GM18511 (cell line): ENCODE results near the gene FSIP1.

Experiments used
- ATAC-seq: cut with Tn5 transposase; IDR thresholded peaks from one replicate; pipeline ENCODE4 v1.9.1; 2021; ENCODE audit warnings: mild to moderate bottlenecking, moderate library complexity; ENCODE audit not compliant: unreplicated experiment

FSIP1 gene

DNA sequence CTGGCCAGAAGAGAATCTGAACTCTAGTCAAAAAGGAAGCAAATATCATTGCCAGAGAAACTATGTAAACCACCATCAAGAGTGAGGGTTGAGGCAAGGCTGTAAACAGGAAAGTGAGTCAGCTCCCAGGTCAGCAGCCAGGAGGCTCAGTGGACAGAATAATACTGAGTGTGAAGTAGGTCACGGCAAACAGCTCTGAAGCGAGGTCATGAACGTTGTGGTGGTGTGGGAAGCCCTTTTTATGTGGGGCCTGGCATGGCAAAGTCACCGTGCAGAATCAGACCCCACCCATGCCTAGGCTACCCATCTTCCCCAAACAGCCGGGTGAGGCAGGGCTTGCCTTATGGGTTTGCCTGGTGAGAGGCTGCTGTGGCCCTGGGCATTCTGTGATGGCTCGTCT lies 157.8 kb downstream of the FSIP1 start:
- no peak for ATAC-seq

DNA sequence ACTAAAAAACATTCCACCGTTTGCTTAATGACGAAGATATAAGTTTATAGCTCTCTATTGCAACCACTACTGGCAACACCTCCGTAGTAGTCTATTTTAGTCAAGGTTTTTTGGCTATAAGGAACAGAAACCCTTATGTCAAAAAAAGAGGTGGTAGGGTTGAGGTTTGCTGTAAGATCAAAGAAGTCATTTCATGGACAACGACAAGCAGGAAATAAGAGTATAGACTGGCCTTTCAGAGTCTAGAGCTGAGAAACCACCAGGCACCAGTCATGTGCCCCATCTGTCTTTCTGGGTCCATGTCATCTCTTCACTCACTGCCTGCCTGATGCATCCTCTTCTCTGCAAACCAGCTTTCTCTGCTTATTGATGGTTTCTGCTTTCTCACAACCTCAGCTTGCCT lies 159.1 kb downstream of the FSIP1 start:
- peak; percentile 94 for ATAC-seq

DNA sequence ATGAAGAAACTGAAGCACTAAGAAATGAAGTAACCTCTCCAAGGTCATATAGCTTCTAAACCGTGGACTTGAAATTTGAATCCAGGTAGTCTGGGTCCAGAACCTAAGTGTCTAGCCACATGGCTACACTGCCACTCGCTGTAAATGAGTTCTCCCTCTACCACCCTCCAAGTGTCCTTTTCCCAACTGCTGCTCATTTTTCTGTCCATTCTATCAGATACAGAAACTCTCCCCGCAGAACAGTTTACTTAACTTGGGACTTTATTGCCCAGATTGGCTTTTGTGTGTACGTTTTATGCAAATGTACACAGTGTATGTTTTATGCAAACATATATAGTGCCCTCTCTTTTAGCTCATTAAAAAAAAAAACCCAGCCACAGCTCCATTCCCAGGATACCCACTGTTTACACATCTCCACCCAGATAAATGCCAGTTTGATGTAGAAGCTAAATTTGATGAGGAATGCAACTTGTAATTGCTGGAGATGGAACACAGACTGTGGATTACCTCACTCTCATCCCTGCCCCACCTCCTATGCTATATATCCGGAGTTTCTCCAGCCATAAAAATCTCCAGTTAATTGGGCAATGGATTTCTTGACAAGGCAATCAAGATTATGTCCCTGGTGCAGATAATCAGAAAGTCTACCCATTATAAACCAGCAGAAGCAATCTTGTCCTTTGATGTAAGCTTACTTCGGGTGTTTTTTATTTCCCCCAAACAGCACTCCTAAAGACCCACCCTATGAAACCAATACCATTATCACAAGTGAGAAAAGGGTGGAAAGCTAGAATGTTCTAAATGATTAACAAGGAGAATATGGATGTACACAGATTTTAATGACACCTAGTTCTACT lies 159.8 kb downstream of the FSIP1 start:
- peak; percentile 18 for ATAC-seq

DNA sequence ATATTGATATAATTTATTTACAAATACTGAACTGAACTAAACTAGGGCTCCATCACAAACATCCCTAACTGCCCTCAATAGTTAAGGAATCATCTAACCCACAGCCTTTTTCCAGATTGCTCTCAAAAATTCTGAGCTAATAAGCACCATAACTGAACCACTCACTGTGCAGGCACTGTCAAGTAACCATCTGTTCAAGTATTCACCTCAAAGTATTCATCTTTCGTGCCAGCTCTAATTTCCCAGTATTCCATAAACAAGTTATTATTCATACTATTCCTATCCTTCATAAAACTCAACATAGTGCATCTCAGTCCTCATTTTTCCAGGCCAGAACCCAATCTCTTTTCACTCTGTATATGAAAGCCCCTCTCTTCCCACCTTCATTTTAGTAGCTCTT lies 160.7 kb downstream of the FSIP1 start:
- ATAC-seq, result no peak

DNA sequence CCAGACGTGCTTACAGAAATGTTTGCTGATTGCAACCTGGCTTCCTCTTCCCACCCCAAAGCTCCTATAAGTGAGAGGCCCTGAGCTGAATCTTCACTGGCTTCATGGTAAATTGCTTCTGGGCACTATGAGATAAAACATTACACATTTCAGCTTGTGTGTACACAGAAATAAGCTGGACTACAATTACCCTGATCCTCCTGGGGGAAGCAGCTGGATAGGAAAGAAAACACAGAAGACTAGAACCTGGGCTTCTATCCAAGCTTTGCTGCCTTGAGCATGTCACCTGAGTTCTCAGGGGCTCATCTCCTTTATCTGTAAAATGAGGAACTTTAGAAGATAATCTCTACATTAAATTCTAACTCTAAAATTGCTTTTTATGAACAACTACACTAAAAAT lies 161.4 kb downstream of the FSIP1 start:
- no peak for ATAC-seq

DNA sequence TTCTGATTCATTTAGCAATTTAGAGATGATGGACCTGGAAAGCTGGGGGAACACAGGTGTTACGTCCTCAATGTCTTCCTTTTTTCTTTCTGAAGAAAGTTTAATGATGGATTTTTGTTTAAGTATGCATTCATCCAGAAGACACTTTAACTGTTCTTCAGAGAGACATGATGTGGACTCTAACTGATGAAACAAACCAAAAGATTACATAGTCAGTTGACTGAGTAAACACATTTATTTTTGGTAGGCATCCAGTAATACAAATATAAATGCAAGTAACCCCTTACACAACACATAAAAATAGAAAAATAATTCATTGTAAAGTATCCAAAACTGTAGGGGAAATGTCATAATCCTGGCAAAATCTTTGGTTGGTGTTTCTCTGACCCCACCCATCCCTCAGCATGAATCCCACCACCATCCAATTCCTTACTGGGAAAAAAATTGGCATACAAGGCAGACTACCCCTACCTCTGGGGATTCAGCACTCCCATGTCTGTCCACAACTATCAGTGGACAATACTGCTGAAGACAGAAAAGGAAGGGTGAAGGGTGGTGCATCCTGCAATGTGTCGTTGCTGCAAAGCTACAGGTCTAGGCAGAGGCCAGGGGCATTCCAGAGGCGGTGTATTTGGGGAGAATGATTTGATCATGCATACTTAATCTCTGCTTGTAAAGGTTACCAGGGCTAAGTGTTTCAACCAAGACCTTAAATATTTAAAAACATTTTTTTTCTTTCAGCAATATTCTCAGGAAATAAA lies 164.4 kb downstream of the FSIP1 start:
- no peak for ATAC-seq

DNA sequence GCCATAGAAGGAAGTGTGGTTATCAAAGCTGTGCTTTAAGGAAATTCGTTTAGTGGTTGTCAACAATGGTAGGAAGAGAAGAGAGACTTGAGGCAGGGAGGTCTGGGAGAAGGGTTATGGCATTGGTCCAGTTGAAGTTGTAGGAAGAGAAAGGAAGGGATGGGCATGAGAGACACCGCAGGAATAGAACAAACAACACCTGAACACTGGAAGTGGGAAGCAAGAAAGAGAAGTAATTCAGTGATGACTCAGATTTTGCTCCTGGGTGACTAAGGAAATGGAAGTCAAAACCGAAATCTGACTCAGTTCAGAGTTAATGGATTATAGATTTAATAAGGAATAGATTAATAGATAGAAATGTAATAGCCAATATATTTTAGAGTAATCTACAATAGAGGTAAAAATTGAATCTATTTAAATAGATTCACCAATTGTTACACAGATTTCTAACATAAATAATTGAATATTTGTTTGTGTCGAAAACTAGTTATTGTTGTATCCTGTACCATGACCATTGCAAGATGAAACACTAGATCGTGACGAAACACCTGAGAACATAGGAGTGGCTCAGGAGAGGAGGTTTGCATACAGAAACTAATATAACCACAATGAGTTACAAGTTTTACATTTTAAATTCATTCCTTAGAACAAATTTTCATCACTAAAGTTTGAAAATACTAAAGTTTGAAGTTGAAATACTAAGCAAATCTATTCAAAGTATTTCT lies 165.7 kb downstream of the FSIP1 start:
- no peak for ATAC-seq

DNA sequence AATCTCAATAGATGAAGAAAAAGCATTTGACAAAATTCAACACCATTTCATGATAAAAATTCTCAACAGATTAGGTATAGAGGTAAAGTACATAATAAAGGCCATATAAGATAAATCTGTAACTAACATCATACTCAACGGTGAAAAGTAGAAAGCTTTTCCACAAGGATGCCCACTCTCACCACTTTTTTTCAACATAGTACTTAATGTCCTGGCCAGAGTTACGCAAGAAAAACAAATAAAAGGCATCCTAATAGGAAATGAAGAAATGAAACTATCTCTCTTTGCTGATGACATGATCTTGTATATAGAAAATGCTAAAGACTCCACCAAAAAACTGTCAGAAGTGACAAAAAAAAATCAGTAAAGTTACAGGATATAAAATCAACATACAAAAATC lies 168.8 kb downstream of the FSIP1 start:
- no peak for ATAC-seq

DNA sequence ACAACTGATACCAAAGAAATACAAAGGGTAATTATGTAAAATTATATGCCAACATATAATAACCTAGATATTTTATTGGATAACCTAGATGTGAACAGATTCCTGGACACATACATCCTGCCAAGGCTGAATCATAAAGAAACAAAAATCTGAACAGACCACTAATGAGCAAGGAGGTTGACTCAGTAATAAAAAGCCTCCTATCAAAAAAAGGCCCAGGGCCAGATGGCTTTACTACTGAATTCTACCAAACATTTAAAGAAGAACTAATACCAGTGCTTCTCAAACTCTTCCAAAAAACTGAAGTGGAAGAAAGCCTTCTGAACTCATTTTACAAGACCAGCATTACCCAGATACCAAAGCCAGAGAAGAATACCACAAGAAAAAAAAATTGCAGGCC lies 169.4 kb downstream of the FSIP1 start:
- ATAC-seq, result no peak

DNA sequence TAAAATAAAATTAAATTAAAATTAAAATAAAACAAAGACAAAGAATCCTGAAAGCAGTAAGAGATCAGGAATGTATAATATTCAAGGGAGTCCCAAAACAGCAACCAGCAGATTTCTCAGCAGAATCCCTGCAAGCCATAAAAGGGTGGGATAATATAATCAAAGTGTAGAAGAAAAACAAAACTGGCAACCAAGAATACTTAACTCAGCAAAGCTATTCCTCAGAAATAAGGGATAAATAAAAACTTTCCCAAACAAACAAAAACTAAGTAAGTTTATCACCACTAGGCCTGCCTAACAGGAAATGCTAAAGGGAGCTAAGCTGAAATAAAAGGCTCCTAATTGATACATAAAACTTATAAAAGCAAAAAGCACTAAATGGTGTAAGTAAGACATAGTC lies 172.0 kb downstream of the FSIP1 start:
- no peak for ATAC-seq

DNA sequence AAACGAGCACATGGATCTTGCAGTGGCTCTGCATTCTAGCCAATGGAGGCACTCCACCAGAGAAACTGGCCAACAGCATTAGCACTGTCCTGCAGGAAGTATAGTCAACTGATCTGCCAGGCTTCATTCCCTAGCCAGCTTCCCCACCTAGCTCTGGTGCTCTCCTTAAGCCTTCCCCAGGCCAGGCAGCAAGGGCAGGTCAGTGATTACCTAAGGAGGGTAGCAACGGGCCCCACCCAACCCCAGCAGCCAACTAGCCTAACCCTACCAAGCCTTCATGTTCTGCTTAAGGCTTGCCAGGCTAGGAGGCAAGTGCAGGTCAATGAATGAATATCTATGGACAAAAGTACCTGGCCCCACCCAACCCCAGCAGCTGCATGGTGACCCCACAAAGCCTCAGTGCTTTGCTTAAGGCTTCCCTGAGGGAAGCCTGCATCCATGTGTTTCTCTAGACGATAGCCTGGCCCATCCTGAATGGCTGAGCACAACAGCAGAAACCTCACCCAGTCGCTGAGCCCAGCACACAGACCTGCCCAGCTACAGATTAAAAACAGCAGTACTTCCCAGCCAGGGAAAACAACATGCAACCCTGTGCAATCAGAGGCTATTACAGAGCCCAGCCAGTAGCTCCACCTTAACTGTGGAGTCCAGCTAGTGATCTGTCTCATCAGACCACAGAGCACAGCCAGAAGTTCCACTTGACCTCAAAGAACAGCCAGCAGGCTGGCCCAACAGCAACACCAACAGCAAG lies 173.3 kb downstream of the FSIP1 start:
- ATAC-seq, result no peak

DNA sequence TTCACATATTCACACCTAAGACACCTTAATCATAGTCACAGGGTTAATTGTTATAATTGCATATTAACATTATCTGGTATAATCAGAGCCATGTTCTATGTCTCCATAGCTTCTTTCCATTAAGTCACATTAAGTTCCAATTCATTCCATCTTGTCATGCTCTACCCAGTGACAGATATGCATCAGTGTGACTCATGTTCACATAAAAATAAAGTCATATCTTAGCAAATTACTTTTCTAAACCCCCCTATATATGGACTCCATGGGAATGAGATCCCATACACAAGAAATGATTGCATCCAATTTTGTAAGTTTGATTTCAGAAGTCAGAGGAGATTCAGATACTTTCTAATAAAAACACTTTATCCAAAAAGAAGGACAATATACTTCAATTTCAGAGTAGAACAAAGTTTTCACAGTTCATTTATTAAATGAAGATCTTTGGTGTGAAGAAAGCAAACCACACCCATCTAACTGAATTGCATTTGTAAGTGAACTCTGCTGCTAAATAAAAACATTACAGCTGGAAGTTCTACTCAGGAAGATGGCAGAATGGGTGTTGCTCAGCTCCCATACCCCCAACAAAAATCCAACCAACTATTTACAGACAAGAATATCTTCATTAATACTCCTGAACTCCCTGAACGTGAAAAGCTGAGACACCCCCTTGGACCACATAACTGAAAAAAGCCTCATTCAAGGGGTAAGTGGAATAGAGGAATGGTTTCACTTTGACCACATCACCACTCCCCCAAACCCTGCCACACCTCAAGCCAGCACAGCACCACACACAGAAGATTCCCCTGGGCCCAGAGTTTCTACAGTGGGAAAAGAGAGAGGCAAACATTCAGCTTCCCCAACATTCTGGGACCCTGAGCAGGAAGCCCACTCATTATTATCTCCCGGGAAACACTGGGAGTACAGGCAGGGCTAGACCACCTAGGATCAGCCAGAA lies 174.2 kb downstream of the FSIP1 start:
- no peak for ATAC-seq

DNA sequence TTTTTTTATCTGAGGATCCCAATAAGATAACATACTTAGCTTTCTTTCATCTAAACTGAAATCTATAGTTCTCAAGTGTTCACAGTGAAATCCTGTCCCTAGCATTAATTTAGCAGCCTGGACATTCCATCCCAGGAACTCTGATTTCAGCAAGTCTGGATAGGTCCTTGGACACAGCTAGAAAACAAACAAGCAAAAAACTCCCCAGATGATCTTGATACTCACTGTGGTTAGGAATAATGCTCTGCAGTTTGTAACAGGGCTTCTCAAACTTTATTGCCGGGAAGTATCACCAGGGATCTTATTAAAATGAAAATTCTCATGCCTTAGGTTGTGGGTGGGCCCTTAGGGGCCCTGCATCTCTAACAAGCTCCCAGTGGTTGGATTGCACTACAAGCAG lies 177.5 kb downstream of the FSIP1 start:
- ATAC-seq, result no peak

DNA sequence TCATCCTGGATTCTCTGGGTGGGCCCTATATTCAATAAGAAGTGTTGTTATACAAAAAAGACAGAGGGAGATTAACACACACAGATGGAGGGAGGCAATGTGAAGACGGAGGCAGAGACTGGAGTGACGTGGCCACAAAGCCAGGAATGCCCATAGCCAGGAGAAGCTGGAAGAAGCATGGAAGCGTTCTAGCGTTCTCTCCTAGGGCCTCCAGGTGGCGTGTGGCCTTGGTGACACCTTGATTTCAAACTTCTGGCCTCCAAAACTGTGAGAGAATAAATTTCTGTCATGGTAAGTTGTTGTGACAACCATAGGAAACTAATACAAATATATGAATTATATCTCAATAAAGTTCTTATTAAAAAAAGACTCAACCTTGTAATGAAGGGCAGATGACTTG lies 180.5 kb downstream of the FSIP1 start:
- ATAC-seq, result no peak

DNA sequence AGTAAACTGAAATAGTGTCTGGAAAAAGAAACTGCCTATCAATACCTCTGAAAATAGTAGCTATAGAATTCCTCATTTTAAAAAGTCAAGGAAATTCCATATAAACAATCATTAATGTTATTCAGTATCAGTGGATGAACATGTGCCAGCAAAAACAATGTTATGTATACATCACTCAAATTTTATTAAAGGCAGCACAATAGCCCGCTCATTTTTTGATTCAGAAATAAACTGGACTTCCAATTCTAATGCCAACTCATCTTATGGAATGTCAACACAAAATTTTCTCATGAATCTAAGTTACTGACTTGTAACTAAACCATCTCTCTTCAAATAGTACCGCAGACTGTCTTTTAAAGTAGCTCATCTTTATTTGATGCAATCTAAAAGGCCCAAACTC lies 182.8 kb downstream of the FSIP1 start:
- ATAC-seq, result no peak

DNA sequence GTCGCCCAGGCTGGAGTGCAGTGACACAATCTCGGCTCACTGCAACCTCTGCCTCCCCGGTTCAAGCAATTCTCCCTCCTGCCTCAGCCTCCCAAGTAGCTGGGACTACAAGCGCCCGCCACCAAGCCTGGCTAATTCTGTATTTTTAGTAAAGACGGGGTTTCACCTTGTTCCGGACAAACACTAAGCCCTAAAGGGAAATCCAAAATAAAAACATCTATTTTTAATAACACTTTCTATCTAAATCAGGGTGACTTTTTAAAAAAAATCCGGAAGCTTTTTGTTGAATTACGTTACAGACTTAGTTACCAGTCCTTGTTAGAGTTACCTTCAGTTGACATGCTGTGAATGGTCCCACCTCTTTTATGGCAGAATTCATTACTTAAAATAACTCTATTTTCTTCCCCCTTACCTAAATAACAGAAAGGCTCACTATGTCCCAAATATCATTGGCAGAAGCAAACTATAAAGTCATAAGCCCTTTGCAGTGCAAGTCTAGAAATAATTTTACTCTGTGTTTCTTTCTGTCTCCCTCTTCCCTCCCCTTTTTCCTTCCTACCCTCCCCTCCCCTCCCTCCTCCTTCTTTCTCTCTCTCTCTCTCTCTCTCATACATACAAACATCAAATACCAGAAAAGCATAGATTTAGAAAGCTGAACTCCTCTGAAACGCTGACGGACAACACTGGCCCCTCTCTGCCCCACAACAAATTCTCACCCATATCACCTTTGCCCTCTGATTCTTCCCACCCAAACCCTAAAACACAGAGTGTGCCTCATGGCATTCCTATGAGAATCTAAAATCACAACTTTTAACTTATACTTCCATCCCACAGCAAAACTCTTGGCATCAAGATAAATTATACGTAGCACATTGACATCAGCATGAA lies 183.4 kb downstream of the FSIP1 start:
- ATAC-seq, result no peak

DNA sequence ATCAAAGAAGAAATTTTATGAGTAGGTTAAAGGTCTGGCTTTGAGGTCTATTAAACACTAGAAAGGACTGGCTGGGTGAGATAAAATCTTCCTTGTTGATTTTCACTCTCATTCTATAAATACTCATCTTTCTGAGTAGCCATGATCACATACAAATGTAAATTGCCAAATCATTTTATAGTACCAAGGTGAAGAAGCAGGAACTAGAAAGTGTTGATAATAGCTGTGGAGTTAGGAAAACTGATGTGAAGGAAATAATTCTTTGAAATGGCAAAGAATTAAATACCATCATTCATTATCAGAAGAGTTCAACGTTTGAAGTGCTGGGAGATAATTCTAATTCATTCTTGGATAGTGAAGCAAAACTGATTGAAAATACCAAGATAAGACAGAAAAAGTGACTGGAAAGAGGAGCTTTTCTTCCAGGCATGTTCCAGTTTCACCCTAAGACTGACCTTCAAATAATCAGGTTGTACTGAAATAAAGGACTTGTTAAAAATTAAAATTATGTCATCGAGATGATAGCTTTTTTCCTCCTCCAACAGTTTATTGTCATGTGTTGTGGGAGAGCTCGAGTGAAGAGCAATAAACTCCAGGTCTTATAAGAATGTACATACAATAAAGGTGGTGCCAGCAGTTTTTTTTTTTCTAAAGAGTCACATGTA lies 184.3 kb downstream of the FSIP1 start:
- ATAC-seq, result no peak

DNA sequence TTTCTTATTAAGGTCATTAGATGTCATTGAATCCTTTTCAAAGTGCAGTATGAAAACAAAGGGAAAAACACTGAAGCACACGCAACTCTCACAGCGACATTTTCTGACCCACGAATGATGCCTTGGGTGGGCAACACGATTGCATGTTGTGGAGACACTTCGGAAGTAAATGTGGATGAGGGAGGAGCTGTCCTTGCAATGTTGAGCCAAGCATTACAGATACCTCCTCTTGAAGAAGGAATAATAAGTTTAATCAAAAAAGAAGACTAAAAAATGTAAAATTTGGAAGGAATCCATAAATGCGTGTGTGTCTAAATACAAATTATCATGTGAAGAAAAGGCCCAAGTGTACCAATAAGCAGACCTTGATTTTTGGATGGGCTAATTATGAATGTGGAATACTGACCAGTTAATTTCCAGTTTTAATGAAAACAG lies 184.9 kb downstream of the FSIP1 start:
- no peak for ATAC-seq
